ENCODE data around the gene ZNF132.
"Not testable (repeated sequence)": the region's sequence is repeated elsewhere in the genome, so short reads cannot be mapped to it uniquely, and the experiment has no call there.

DNA sequence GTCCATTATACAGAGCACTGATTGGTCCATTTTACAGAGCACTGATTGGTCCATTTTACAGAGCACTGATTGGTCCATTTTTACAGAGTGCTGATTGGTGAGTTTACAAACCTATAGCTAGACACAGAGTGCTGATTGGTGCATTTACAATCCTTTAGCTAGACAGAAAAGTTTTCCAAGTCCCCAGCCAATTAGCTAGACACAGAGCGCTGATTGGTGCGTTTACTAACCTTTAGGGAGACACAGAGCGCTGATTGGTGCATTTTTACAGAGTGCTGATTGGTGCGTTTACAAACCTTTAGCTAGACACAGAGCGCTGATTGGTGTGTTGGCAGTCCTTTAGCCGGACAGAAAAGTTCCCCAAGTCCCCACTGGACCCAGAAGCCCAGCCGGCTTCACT, 3.0 kb upstream of the ZNF132 start:
- TF ChIP-seq SRF (IDR thresholded peaks at IDR 0.05; ENCODE audit: low read depth); MAX (IDR thresholded peaks at IDR 0.05); POLR2A (IDR thresholded peaks at IDR 0.05; ENCODE audit: borderline replicate concordance, extremely low read depth, insufficient read depth, insufficient read length); POLR2AphosphoS5 (IDR thresholded peaks at IDR 0.05; ENCODE audit: low read depth, low read length); CBX3 (IDR thresholded peaks at IDR 0.05; ENCODE audit: low read depth); RAD21 (IDR thresholded peaks at IDR 0.05; ENCODE audit: low read depth); TCF7L2 (IDR thresholded peaks at IDR 0.05; ENCODE audit: borderline replicate concordance, extremely low read depth, insufficient read depth, insufficient read length): not testable (repeated sequence)
- TF ChIP-seq, protein P1, sequence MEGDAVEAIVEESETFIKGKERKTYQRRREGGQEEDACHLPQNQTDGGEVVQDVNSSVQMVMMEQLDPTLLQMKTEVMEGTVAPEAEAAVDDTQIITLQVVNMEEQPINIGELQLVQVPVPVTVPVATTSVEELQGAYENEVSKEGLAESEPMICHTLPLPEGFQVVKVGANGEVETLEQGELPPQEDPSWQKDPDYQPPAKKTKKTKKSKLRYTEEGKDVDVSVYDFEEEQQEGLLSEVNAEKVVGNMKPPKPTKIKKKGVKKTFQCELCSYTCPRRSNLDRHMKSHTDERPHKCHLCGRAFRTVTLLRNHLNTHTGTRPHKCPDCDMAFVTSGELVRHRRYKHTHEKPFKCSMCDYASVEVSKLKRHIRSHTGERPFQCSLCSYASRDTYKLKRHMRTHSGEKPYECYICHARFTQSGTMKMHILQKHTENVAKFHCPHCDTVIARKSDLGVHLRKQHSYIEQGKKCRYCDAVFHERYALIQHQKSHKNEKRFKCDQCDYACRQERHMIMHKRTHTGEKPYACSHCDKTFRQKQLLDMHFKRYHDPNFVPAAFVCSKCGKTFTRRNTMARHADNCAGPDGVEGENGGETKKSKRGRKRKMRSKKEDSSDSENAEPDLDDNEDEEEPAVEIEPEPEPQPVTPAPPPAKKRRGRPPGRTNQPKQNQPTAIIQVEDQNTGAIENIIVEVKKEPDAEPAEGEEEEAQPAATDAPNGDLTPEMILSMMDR (IDR thresholded peaks at IDR 0.05 in 2 of 3, conservative IDR thresholded peaks at IDR 0.05 in 1 of 3; ENCODE audit: borderline replicate concordance in 1 of 3, insufficient read depth in 1 of 3, low read depth in 2 of 3, low read length in 2 of 3) = not testable (repeated sequence)
- TF ChIP-seq, protein P2, sequence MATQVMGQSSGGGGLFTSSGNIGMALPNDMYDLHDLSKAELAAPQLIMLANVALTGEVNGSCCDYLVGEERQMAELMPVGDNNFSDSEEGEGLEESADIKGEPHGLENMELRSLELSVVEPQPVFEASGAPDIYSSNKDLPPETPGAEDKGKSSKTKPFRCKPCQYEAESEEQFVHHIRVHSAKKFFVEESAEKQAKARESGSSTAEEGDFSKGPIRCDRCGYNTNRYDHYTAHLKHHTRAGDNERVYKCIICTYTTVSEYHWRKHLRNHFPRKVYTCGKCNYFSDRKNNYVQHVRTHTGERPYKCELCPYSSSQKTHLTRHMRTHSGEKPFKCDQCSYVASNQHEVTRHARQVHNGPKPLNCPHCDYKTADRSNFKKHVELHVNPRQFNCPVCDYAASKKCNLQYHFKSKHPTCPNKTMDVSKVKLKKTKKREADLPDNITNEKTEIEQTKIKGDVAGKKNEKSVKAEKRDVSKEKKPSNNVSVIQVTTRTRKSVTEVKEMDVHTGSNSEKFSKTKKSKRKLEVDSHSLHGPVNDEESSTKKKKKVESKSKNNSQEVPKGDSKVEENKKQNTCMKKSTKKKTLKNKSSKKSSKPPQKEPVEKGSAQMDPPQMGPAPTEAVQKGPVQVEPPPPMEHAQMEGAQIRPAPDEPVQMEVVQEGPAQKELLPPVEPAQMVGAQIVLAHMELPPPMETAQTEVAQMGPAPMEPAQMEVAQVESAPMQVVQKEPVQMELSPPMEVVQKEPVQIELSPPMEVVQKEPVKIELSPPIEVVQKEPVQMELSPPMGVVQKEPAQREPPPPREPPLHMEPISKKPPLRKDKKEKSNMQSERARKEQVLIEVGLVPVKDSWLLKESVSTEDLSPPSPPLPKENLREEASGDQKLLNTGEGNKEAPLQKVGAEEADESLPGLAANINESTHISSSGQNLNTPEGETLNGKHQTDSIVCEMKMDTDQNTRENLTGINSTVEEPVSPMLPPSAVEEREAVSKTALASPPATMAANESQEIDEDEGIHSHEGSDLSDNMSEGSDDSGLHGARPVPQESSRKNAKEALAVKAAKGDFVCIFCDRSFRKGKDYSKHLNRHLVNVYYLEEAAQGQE (IDR thresholded peaks at IDR 0.05; ENCODE audit: low read depth) = not testable (repeated sequence)

Data from HCT116 (cell line).